Gastroesophageal sphincter (tissue), 3 donors: Measurements from ENCODE around the gene BRMS1.

ENCODE experiments used
- CTCF ChIP-seq, 4 experiments: fragments of 200-600 bp in 2 of 4; fragments of 450-650 bp in 2 of 4; sonication (generic) in 1 of 4; IDR thresholded peaks; one replicate each; pipeline ENCODE4 v1.5.1; 2017 to 2019; ENCODE audit warnings: antibody characterized with exemption in 4 of 4, mild to moderate bottlenecking in 2 of 4, moderate library complexity in 2 of 4
- POLR2A ChIP-seq, 2 donors: fragments of 450-650 bp; IDR thresholded peaks; one replicate each; pipeline ENCODE4 v1.6.1; 2017; ENCODE audit warnings: antibody characterized with exemption in 2 of 2, mild to moderate bottlenecking in 2 of 2, moderate library complexity in 1 of 2
- POLR2AphosphoS5 ChIP-seq: sonication (generic); formaldehyde crosslinking; IDR thresholded peaks from one replicate; pipeline ENCODE4 v1.6.1; 2017; ENCODE audit warnings: antibody characterized with exemption

GRCh38 chr11:66318600-66318970 is 26.3 kb downstream of the BRMS1 start:
- TF ChIP-seq CTCF (IDR thresholded peaks at IDR 0.05) (no peak), POLR2AphosphoS5 (no peak), POLR2A (IDR thresholded peaks at IDR 0.05) (no peak)
